Fibroblast of the aortic adventitia (primary cell): ENCODE results near the gene MAP4K4. TPM values are rescaled to one million over a fixed set of nuclear protein-coding genes. Genes with fewer than 3 reads are reported as not detected.
"Not testable (repeated sequence)": the region's sequence is repeated elsewhere in the genome, so short reads cannot be mapped to it uniquely, and the experiment has no call there.

Source experiments
- DNase-seq: peaks from one replicate; pipeline ENCODE4 v3.0.0-alpha.2; 2010; ENCODE audit warnings: low read depth
- H3K4me3 ChIP-seq: 2 replicates; pipeline ENCODE4 v1.5.1; 2011; ENCODE audit warnings: low read depth, mild to moderate bottlenecking, control low read depth, low read length, moderate library complexity
- CTCF ChIP-seq: IDR thresholded peaks from 2 replicates; pipeline ENCODE4 v1.5.1; 2011; ENCODE audit warnings: mild to moderate bottlenecking, low read length, control low read depth, inconsistent platforms; ENCODE audit not compliant: insufficient read depth
- total RNA-seq: library from RNA; depleted of rRNA; stranded (reverse); fragments of >200 nt; gene quantifications from 2 replicates; pipeline ENCODE4 v1.2.3, GENCODE V29; 2012; ENCODE audit warnings: low replicate concordance

Gene MAP4K4
- total RNA-seq, 1 donor, result 208 TPM

- no peak overlapping the region for H3K4me3 ChIP-seq
- no peak for TF ChIP-seq CTCF
- no peak for DNase-seq
Measured at GRCh38 chr2:101748000-101748399, 50.5 kb downstream of the MAP4K4 start.

DNA sequence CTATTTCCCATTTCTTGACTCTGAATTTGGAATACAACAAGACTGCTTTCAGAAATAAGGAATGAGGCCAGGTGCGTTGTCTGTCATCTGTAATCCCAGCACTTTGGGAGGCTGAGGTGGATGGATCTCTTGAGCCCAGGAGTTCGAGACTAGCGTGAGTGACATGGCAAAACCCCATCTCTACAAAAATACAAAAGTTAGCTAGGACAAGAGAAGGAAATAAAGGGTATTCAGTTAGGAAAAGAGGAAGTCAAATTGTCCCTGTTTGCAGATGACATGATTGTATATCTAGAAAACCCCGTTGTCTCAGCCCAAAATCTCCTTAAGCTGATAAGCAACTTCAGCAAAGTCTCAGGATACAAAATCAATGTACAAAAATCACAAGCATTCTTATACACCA lies 51.0 kb downstream of the MAP4K4 start:
- not testable (repeated sequence) for DNase-seq, H3K4me3 ChIP-seq

- no peak for TF ChIP-seq CTCF
- no peak overlapping the region for H3K4me3 ChIP-seq
- DNase-seq, result no peak
Measured at GRCh38 chr2:101750688-101751087, 53.2 kb downstream of the MAP4K4 start.

DNA sequence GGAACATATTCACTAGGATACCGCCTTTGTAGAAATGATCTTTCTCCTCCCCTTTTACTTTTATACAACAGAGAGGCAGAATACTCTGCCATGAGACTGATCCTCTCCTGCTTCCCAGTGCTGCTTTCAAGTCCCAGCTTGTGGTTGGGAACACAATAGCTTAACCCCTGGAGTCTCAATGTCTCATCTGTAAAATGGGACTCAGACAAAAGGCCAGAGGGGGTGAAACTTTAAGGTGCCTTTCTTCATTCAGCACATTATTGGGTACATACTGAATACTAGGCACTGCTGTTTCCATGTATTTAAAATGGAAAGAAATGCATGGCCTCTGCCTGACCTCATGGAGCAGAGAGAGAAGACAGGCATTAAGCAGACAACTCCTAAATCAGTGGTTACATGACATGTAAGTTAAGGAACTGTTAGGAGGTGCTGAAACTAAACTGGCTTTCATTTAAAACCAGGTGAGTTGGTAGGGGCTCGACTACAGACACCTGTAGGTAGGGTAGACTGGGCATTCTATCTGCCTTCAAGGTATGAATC lies 53.8 kb downstream of the MAP4K4 start:
- no peak overlapping the region for H3K4me3 ChIP-seq
- TF ChIP-seq CTCF, result no peak

DNA sequence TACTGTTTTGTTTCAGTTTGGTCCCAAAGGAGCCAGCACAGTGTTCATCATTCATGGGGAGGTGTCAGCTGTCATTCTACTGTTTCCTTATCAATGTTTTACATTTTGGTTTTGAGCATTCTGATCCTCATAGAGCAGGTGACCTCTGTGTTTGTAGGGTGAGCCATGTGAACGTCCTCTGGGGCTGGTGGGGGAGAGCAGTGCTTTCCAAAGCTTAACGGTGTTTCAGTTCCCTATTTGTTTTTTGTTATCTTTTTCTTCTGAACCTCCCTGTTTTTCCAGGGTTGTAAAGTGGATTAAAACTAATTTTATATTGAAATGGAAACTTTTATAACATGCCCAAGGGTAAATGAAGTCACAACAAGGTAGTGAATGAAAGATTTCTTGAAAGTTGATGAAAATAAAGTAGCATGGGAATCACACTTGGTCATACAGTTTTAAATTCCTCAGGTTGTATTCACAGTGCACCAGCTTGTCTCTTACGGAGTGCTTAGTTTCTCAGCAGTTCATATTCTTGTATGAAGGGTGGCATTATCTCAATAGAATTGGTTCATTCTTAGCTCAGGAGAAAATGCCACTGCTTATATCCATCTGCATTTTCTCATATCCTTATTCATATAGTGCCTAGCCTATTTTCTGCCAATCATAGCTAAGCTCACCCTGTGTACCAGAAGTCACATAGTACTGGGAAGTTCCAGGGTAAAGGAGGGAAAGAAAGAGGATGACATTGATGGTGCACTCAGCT lies 54.5 kb downstream of the MAP4K4 start:
- H3K4me3 ChIP-seq, result no peak overlapping the region
- no peak for TF ChIP-seq CTCF
- no peak for DNase-seq

More for the DNA sequence above, 53.8 kb downstream of the MAP4K4 start:
- no peak for DNase-seq

GRCh38 chr2:101752716-101753616 lies 55.5 kb downstream of the MAP4K4 start:
- no peak overlapping the region for H3K4me3 ChIP-seq
- TF ChIP-seq CTCF, result no peak
- peak; percentile 77 for DNase-seq
